Measurements from ENCODE around the gene TSEN2.

Gene TSEN2

GRCh38 chr3:12557473-12558100, 73.3 kb downstream of the TSEN2 start:
- no peak for DNase-seq

GRCh38 chr3:12558706-12559105, 74.4 kb downstream of the TSEN2 start:
- no peak for DNase-seq

DNA sequence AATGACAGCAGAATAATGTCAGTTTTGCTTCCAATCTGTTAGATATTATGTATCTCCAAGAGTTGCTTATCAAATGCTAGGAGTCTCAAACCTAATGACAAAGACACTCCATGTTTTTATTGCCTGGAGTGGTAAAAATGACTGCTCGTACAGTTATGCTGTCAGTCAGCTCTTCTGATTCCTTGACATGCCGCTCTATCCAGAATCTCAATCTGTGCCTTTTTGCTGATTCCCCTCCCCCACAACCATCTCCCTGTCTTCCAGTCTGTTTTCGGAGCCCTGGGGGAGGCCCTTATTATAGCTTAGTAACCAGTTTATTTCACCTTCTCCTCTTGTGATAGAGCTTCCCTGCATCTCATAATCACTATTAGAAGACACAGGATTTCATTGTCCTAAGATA, 75.2 kb downstream of the TSEN2 start:
- DNase-seq = no peak

DNA sequence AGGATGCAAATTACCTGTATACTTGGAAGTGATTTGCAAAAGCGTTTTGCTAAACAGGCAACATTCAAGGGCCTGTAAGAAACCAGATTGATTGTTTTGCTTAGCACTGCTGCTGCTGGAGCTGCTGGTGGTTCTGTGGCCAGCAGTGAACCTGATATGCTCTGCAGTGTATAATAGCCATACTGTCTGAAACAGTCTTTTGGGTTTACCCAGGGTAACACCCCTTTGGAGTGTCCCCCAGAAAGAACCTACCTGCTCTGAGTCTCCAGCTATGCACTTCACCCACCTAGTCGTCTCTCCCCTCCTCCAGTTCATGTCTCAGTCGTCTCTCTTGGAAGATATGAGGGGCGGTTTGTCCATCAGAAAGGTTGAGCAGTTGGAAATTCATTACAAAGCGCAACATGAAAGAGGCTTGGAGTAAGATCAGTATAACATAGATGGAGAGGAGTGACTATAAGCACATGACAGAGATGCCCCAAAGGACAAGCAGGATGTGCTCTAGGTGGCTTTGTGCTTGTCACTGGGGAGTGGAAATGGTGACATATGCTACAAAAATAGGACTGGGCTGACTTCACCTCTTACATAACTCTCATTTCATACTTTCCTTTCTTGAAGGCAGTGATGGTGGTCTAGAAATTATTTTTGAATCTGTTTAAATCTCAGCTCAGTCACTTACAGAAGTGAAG, 76.4 kb downstream of the TSEN2 start:
- no peak for DNase-seq

- DNase-seq = no peak
Observed at GRCh38 chr3:12561397-12561796, 77.1 kb downstream of the TSEN2 start.

DNA sequence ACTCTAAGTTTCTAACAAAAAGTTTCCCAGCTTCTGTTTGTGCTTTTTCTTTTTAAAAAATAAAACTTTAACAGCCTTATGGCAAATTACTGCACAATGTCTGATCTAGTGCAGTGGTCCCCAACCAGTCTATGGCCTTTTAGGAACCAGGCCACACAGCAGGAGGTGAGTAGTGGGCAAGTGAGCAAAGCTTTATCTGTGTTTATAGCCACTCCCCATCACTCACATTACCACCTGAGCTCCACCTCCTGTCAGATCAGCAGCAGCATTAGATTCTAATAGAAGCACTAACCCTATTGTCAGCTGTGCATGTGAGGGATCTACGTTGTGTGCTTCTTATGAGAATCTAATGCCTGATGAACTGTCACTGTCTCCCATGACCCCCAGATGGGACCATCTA, 78.2 kb downstream of the TSEN2 start:
- DNase-seq = no peak

DNA sequence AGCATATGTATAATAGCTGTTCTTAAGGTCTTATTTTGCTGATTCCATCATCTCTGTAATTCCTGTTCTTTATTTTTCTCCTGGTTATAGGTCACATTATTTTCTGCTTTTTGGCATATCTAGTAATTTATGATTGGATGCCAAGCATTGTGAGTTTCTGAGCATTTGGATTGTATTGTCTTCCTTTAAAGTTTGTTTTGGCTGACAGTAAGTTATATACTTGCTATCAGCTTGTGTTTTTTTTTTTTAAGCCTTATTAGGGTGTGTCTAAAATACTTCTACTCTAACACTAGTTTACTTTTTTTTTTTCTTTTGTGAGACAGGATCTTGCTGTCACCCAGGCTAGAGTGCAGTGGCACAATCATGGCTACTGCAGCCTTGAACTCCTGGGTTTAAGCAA, 82.7 kb downstream of the TSEN2 start:
- DNase-seq = no peak

GRCh38 chr3:12568747-12569146, 84.5 kb downstream of the TSEN2 start:
- DNase-seq = no peak

DNA sequence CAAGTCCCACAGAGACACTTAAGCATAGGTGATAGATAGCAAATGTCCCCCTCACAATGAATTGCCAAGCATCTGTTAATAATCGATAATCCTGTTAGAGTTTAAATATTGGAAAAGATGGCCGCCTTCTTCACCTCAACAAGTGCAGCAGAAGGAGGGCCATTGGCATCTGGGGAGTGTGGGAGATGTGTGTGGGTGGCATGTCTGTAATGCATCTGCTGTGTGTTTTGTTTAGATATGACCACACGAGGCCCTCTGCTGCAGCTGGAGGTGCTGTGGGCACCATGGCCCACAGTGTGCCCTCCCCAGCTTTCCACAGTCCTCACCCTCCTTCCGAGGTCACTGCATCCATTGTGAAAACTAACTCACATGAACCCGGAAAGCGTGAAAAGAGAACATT, 85.6 kb downstream of the TSEN2 start:
- DNase-seq = no peak

- no peak for DNase-seq
Observed at GRCh38 chr3:12571986-12572385, 87.7 kb downstream of the TSEN2 start.

DNA sequence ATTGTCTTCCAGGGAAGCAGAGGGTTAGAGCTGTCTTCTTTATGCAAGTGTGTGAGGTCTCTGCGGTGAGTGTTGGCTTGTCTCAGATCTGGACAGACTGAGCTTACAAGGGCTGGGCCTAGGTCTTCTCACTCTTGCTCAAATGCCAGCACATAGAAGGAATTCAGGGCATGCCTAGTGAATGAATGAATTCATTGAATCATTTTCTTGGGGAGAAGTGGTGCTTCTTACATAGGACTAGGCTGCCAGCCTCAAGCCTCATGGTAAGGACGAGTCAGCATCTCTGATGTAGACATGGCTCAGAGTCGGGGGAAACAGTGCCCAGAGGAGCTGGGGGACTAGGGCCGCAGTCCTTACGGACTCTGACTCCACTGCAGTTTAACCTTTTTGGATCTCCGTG, 89.9 kb downstream of the TSEN2 start:
- no peak for DNase-seq

DNA sequence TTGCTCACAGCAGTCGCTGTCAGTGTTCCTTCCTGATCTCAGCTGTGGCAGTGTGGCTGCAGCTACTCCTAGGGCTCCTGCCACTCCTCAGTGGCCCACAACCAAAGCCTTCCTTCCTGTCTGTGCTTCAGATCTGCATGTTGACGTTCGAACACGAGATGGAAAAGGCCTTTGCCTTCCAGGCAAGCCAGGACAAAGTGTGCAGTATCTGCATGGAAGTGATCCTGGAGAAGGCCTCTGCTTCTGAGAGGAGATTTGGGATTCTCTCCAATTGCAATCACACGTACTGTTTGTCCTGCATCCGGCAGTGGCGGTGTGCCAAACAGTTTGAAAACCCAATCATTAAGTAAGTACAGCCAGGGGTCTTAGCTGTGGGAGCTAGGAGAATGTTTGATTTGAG, 90.4 kb downstream of the TSEN2 start:
- peak; percentile 1 for DNase-seq

GRCh38 chr3:12577379-12577778, 93.1 kb downstream of the TSEN2 start:
- DNase-seq = no peak

- DNase-seq = no peak
Observed at GRCh38 chr3:12578742-12579141, 94.5 kb downstream of the TSEN2 start.

GRCh38 chr3:12579456-12579855, 95.2 kb downstream of the TSEN2 start:
- no peak for DNase-seq

DNA sequence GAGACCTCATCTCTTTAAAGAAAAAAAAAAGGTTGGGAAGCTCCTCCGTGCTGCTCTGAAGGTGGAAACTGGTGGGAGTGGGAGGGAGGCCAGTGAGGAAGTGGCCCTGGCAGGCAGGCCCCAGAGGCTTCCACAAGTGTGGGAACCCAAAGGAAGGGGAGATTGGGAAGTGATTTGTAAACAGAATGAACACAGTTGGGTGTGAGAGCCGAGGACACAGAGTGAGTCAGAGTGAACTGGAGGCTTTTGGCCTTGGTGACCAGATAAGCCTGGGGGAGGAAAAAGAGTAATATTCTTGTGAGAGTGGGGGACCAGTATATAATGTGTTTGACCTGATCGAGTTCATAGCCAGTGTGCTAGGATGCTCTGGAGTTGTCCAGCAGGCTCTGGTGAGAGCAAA, 95.6 kb downstream of the TSEN2 start:
- DNase-seq = no peak

DNA sequence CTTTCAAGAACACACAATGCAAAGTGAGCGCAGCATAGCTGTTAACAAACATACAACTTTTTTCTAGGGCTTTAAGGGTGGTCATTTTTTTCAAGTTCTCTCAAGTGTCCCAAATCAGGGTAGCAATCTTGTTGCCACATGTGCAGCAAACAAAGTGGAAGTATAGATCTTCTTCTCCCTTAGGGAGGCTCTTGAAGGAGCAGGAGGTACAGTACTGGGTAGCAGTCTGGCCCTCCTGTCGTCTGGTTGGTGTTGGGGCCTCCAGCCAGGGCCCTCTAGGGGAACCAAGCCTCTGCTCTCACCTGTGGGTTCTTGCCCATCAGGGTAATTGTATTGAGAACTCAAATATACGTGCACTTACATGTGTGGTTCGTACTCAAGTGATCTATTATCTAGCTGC, 98.5 kb downstream of the TSEN2 start:
- DNase-seq = no peak

Measured in NCI-H1105 treated with DMSO at 0.1 percent for 48 hours (cell line).